ENCODE measurements around the gene EHF.

DNA sequence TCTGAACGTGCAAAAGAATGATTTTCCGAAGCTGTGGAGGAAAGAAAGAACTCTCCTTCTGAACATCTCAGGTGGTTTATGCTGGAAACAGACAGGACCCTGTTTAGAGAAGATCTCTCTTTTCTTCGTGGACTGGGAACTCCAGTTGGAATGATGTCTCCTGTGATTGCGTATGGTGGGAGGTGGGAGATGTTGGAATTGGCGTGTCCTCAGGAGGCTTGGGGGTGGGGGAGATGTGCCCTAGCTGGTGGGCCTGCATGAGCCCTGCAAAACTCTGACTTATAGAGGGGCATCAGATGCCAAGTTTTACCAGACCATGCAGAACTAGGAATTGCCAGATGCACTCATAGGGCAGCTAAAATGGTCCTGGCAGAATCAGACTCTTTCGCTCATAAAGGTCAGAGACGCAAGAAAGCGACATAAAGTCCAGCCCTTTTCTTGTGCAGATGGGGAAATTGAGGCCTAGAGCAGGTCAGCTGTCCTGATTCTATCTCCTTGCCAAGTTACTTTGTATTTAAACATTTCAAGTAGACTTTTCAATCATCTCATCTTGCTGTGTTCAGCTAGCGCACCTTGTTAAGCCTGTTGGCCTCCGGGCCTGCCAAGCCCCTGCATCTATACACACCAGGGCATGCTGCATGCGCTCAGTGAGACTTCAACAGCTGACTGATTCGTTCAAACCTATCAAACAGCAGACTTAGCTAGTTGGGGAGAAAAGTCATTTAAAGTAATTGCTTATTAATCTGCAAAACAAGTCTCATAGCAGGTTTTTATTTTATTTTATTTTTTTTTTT lies 34.2 kb upstream of the EHF start:
- TF ChIP-seq, protein P1, sequence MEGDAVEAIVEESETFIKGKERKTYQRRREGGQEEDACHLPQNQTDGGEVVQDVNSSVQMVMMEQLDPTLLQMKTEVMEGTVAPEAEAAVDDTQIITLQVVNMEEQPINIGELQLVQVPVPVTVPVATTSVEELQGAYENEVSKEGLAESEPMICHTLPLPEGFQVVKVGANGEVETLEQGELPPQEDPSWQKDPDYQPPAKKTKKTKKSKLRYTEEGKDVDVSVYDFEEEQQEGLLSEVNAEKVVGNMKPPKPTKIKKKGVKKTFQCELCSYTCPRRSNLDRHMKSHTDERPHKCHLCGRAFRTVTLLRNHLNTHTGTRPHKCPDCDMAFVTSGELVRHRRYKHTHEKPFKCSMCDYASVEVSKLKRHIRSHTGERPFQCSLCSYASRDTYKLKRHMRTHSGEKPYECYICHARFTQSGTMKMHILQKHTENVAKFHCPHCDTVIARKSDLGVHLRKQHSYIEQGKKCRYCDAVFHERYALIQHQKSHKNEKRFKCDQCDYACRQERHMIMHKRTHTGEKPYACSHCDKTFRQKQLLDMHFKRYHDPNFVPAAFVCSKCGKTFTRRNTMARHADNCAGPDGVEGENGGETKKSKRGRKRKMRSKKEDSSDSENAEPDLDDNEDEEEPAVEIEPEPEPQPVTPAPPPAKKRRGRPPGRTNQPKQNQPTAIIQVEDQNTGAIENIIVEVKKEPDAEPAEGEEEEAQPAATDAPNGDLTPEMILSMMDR (conservative IDR thresholded peaks at IDR 0.05; ENCODE audit: low read depth, low read length): no peak; the same call in 1 of the 2 replicates
- no peak for TF ChIP-seq EZH2phosphoT487 (IDR thresholded peaks at IDR 0.05; ENCODE audit: borderline replicate concordance, low read length)
- TF ChIP-seq EZH2 (IDR thresholded peaks at IDR 0.05; ENCODE audit: low read length, unreplicated experiment): no peak
